DMS153 (cell line): Measurements from ENCODE around the gene IRF2.

Experiments
- DNase-seq: peaks from one replicate; lab custom pipeline; 2025; lab: John Stamatoyannopoulos, UW

Gene IRF2

DNA sequence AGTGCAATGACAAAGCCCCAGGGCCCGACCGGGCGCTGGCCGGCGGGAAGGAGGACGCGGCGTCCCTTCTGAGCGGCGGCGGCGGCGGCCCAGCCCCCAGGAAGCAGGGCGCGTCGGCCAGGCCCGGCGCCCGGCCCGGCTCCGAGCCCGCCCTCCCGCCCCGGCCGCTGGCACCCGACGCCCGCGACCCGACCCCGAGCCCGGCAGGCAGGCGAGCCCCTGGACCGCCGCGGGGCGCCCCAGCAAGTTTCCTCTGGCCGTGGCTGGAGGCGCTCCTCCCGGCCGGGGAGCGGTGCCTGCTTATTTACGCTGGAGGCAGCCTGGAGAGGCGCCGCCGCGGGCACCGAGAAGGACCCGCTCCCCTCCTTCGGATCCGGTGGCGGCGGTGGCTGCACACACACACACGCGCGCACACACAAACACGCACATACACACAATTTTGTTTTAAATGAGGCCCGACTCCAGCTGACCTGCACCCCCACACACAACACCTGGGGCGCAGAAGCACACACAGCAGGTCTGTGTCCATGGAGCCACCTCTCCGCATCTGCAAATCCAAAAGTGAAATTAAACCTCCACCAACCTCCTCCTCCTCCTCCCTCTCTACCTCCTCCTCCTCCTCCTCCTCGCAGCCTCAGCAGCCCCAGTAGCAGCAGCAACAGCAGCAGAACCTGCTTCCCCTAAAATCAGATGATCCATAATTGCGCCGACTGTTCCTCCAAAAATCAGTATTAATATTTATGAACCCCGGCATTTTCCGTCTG lies 669 bp downstream of the IRF2 start:
- peak; percentile 24 for DNase-seq

DNA sequence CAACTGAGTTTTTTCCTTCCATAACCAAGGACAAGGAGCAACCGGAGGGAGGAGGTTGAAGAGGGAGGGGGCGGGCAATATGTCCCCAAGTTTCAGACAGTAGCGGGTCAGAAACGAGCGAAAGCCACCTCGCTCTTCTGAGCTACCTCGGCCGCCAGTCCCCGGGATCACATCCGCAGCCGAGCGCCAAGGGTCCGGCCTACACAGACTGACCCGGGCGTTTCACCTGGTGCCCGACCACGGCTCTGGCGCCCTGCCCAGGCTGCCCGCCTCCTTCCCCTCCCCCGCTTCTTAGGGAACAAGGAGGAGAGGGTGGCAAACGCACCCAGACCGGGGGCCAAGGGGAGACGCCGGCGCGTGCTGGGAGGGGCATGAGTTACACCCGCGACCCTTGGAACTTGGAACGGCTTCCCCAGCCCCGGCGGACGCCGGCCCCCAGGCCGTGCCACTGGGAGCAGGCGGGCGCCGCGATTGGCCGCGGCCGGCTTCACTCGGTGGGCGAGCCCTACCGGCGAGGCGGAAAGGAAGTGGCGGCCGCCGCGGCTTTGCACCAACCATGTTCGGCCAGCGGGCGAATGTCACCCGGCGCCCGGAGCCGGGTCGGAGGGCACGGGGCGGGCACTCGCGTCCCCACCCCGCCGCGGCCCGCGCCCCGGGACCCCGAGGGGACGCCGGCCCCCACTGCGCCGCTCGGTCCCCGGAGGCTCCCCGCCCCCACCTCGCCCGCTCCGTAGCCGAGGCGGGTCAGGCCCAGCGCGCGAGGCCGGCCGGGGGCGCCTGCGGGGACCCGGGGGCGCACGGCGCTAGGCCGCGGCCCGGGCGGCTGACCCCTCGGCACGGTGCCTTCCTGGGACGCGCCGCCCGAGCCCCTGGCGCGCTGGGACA lies 1.5 kb downstream of the IRF2 start:
- DNase-seq, result peak; percentile 10

DNA sequence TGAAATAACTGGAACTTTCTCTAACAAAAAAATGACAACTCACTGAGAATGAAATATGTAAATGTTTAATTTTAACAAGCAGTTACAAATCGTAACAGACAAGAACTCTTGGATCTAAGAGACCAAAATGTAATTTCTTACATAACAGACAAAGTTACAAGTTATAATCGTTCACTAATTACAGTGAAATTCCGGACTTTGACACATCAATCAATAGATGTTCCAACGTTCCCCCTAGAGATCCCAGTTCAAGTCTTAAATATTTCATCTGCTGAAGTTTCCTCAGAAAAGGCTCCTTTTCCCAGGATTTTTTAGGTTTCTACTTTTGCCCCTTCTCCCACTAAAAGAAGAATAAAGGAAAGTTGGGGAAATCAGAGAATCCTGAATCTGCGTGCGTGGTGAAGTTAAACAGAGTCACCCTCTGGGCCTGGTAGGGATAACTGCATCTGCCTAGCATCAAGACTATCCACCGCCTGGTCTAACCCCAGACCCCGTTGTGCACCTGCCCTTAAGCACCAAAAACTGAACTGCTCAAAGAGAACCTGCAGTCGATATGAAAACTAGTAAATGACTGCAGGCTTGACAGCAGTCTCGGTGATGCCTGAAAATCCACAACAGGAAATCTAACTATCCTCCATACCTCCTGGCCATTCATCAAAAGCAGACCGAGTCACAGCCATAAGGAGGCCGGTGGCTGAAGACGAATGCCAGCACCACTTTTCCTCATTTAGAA lies 2.3 kb downstream of the IRF2 start:
- no peak for DNase-seq

DNA sequence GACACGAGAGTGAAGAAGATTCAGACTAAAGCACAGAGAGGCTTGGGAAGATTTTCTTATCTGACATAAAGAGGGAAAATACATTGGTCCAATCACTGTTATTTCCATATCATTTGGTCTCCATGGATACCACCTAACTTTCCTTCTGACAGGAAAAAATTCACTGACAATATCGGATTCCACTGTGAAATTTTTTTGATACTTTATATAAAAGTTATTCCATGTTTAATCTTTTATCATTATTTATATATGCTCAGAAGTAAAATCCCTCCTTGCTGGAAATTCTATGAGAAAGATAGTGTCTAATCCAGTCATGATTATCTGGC lies 3.6 kb downstream of the IRF2 start:
- DNase-seq, result no peak

DNA sequence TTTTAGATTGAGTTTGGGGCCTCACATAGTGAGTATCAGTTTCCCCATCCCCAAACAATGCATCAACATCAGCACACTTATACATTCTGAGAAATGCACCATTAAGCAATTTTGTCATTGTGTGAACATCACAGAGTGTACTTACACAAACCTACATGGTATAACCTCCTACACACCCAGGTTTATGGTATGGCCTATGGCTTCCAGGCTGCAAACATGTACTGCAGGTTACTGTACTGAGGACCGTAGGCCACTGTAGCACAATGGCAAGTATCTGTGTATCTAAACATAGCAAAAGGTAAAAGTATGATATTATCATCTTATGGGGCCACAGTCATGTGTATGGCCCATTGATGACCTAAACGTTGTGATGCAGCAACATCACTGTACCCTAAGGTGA lies 7.7 kb downstream of the IRF2 start:
- DNase-seq, result no peak

- DNase-seq, result no peak
Measured at GRCh38 chr4:184464759-184465454, 9.4 kb downstream of the IRF2 start.

- DNase-seq, result no peak
Measured at GRCh38 chr4:184463856-184464255, 10.5 kb downstream of the IRF2 start.

GRCh38 chr4:184463158-184463557 lies 11.2 kb downstream of the IRF2 start:
- no peak for DNase-seq

DNA sequence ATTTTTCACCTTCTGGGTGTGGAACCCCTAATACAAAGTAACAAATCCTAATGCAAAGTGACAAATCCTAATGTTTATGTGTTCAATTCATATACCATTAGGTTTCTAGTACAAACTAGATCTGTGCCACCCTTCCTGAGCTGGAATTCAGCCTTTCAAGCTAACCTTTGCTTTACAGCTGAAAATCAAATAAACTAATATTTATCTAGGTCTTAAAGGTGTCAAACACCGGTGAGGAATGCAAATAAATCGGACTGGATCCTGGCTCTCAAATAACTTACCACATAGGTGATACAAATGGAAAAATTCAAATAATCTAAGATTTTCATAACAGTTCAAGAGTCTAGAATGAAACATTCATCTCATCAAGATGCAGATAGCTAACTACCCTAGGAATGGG lies 11.6 kb downstream of the IRF2 start:
- DNase-seq, result no peak

GRCh38 chr4:184461711-184462441 lies 12.5 kb downstream of the IRF2 start:
- no peak for DNase-seq

- no peak for DNase-seq
Measured at GRCh38 chr4:184460499-184461285, 13.7 kb downstream of the IRF2 start.

GRCh38 chr4:184459413-184459812 lies 14.9 kb downstream of the IRF2 start:
- DNase-seq, result no peak

DNA sequence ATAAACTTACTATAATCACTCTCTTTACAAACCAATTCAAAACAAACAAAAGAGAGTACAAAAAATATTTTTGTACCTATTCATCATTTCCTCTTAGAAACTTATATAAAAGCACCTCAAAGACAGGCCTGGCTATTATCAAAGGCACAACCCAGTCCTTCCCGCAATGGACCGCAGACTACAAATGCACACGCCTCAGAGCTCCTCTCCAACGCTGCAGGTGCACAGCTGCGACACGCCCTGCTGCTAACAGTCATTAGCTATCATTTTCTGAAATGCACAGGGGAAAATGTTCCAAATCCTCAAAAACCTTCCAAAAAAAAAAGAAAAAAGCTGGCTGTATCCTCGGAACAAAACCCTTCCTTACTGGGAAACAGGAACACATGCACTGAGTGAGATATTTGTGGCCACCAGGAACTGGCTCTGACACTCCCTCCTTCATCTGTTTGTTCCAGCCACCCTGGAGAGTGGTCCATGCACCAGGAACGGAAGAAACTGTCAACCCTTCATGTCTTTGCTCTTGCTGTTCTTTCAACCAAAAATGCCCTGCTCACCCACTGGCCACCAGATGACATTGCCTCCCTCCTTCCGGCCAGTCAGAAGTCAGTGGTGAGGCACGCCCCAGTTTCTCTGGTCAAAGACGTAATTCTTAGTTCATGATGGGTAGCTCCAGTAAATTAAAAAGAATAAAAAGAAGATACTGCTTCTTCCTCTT lies 16.7 kb downstream of the IRF2 start:
- no peak for DNase-seq

- no peak for DNase-seq
Measured at GRCh38 chr4:184456337-184456736, 18.0 kb downstream of the IRF2 start.

GRCh38 chr4:184455299-184455698 lies 19.1 kb downstream of the IRF2 start:
- no peak for DNase-seq

- no peak for DNase-seq
Measured at GRCh38 chr4:184453365-184454160, 20.8 kb downstream of the IRF2 start.

- no peak for DNase-seq
Measured at GRCh38 chr4:184452740-184453139, 21.6 kb downstream of the IRF2 start.

DNA sequence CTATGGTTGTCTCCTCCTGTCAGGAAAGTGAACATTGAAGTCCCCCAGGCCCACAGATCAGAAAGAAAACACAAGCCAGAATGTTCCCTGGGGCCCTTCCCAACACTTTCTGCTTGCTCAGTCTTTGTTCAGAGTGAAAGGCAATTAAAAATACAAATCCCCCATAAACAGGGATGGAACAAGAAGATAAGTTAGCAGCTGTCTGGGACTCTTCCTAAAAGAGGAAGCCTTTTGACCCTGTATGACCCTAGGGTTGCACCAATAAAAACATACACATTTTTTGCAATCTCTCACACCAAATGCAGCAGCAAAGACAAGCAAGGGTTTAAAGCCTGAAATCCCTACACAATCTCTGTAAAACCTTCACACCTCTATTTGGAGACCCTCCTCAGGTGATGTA lies 22.6 kb downstream of the IRF2 start:
- DNase-seq, result no peak
